Keratinocyte (primary cell): ENCODE measurements around the gene G3BP2.

ENCODE experiments used
- EZH2 ChIP-seq: IDR thresholded peaks from one replicate; pipeline ENCODE4 v1.6.1; 2012; ENCODE audit warnings: inconsistent platforms, mild to moderate bottlenecking, low read length, moderate library complexity
- TF ChIP-seq, protein P1 (sequence below), 3 experiments: IDR thresholded peaks in 1 of 3; conservative IDR thresholded peaks in 1 of 3; optimal IDR thresholded peaks in 1 of 3; 2 replicates in 2 of 3; 3 replicates in 1 of 3; pipeline versions ENCODE3 to v1.5.1; 2011; ENCODE audit warnings: low read length in 3 of 3, mild to moderate bottlenecking in 3 of 3, moderate library complexity in 2 of 3, control low read depth in 1 of 3, inconsistent platforms in 1 of 3; ENCODE audit not compliant: insufficient read depth in 2 of 3; ENCODE audit errors: extremely low read depth in 1 of 3

DNA sequence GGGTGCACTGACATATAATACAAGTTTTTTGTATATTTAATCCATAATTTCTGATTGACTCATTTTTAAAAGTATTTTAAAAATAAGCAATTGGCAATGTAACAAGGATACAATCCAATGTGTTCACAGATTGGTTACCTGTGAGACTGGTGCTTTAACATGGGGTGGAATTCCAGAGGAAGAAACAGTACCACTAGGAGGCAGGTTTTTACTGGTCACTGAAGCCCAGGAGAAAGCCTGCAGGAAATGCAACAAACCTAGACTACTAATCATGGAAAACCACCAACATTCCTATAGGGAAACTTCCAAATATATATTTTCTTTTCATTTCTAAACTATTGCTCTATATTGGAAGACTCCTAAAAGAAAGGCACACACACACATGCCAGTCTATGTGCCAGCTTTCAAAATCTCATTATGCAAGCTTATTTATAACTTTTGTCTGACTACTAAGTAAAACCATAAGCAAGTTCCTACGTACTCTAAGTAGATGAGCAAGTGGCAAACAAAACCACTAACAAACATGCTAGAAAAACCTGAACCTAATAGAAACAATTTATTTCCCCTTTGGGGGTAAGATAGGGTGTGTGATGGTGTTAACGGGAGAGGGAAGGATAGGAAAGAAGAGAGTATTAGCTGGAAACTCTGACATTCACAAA lies 19.2 kb downstream of the G3BP2 start:
- TF ChIP-seq, protein P1, sequence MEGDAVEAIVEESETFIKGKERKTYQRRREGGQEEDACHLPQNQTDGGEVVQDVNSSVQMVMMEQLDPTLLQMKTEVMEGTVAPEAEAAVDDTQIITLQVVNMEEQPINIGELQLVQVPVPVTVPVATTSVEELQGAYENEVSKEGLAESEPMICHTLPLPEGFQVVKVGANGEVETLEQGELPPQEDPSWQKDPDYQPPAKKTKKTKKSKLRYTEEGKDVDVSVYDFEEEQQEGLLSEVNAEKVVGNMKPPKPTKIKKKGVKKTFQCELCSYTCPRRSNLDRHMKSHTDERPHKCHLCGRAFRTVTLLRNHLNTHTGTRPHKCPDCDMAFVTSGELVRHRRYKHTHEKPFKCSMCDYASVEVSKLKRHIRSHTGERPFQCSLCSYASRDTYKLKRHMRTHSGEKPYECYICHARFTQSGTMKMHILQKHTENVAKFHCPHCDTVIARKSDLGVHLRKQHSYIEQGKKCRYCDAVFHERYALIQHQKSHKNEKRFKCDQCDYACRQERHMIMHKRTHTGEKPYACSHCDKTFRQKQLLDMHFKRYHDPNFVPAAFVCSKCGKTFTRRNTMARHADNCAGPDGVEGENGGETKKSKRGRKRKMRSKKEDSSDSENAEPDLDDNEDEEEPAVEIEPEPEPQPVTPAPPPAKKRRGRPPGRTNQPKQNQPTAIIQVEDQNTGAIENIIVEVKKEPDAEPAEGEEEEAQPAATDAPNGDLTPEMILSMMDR (optimal IDR thresholded peaks at IDR 0.05 in 1 of 3, IDR thresholded peaks at IDR 0.05 in 1 of 3, conservative IDR thresholded peaks at IDR 0.05 in 1 of 3; ENCODE audit: extremely low read depth in 1 of 3, insufficient read depth in 2 of 3, low read length in 3 of 3) = peak; percentile 54 to 57 (median 56)
- no peak for TF ChIP-seq EZH2
